Mesodermal cell (in vitro differentiated cells): Measurements from ENCODE around the gene C17orf107.
"Not testable (repeated sequence)": the region's sequence is repeated elsewhere in the genome, so short reads cannot be mapped to it uniquely, and the experiment has no call there.

Experiments used
- H3K27ac ChIP-seq: 2 replicates; pipeline ENCODE4 v1.7.0; 2013; ENCODE audit warnings: mild to moderate bottlenecking, low read depth, low read length, moderate library complexity; ENCODE audit not compliant: severe bottlenecking
- H3K36me3 ChIP-seq: 2 replicates; pipeline ENCODE4 v1.7.1; 2013; ENCODE audit warnings: mild to moderate bottlenecking, low read length, moderate library complexity; ENCODE audit not compliant: control insufficient read depth, insufficient read depth
- H3K4me1 ChIP-seq: one replicate; pipeline ENCODE4 v1.7.1; 2013; ENCODE audit warnings: mild to moderate bottlenecking, low read length; ENCODE audit not compliant: insufficient read depth, control insufficient read depth, poor library complexity, severe bottlenecking
- H3K4me3 ChIP-seq: 2 replicates; pipeline ENCODE4 v1.7.0; 2013; ENCODE audit warnings: low read length, control low read depth, mild to moderate bottlenecking; ENCODE audit not compliant: insufficient read depth, poor library complexity, severe bottlenecking; ENCODE audit errors: extremely low read depth
- H3K9me3 ChIP-seq: 2 replicates; pipeline ENCODE4 v1.7.1; 2013; ENCODE audit warnings: mild to moderate bottlenecking, low read length, moderate library complexity; ENCODE audit not compliant: control insufficient read depth
- WGBS, 2 experiments: methylation state at CpG; one replicate each; pipeline ENCODE4 v1.1.5; 2013; ENCODE audit warnings: missing lambda C conversion rate in 2 of 2; ENCODE audit not compliant: insufficient coverage in 2 of 2; 5-methylcytosine and 5-hydroxymethylcytosine counted together

Gene C17orf107

GRCh38 chr17:4920351-4921048, 21.2 kb downstream of the C17orf107 start:
- Histone ChIP-seq H3K4me3 (no peak overlapping the region), H3K36me3 (no peaks in the 10 kb centered on the region), H3K27ac (no peak overlapping the region), H3K4me1 (no peaks in the 10 kb centered on the region), H3K9me3 (no peaks in the 10 kb centered on the region)
- 99 to 100% methylated on average over 6 to 9 of the region's 10 CpGs for WGBS, 2 experiments

- Histone ChIP-seq H3K9me3 (no peaks in the 10 kb centered on the region), H3K27ac (no peak overlapping the region), H3K36me3 (no peaks in the 10 kb centered on the region), H3K4me1 (no peaks in the 10 kb centered on the region), H3K4me3 (no peak overlapping the region)
- WGBS, 2 experiments, result 79% methylated on average over 3 of the region's 4 CpGs; no CpG with 5 or more reads in 1 of the 2 experiments
Measured at GRCh38 chr17:4921320-4921719, 22.0 kb downstream of the C17orf107 start.

- not testable (repeated sequence) for H3K9me3 ChIP-seq, H3K27ac ChIP-seq, H3K4me3 ChIP-seq, H3K36me3 ChIP-seq, H3K4me1 ChIP-seq
- WGBS, 2 experiments, result 91% methylated on average over 20 to 23 of the region's 24 CpGs
Measured at GRCh38 chr17:4926577-4927335, 27.4 kb downstream of the C17orf107 start.

- Histone ChIP-seq H3K9me3 (no peaks in the 10 kb centered on the region), H3K4me3 (no peak overlapping the region), H3K27ac (no peak overlapping the region), H3K4me1 (no peaks in the 10 kb centered on the region), H3K36me3 (peaks cover 6% of the 10 kb centered on the region)
- WGBS, 2 experiments, result 92 to 98% methylated on average over 14 to 15 of the region's 18 CpGs
Measured at GRCh38 chr17:4928881-4929280, 29.5 kb downstream of the C17orf107 start.

- H3K4me3 ChIP-seq, result no peak within 1 kb of the TSS
- 97 to 98% methylated on average over 6 to 9 of the region's 14 CpGs for WGBS, 2 experiments
- peaks cover 25% of the 10 kb centered on the region for H3K36me3 ChIP-seq
- no peaks in the 10 kb centered on the region for H3K4me1 ChIP-seq
- no peak within 1 kb of the TSS for H3K27ac ChIP-seq
- no peaks in the 10 kb centered on the region for H3K9me3 ChIP-seq
Measured at GRCh38 chr17:4931963-4932362, 32.6 kb downstream of the C17orf107 start, which contains the start of gene GP1BA. TSS of gene GP1BA (plus strand) at chr17:4932277. CDS start at chr17:4932605, 328 bp downstream.

- Histone ChIP-seq H3K4me3 (no peak overlapping the region), H3K36me3 (peaks cover 33% of the 10 kb centered on the region), H3K27ac (no peak overlapping the region), H3K4me1 (no peaks in the 10 kb centered on the region), H3K9me3 (no peaks in the 10 kb centered on the region)
- 91 to 94% methylated on average over 12 of the region's 12 CpGs for WGBS, 2 experiments
Measured at GRCh38 chr17:4932756-4933155, 33.4 kb downstream of the C17orf107 start.

- Histone ChIP-seq H3K9me3 (no peaks in the 10 kb centered on the region), H3K4me3 (no peak overlapping the region), H3K36me3 (peaks cover 39% of the 10 kb centered on the region), H3K27ac (no peak overlapping the region), H3K4me1 (peaks cover 1% of the 10 kb centered on the region)
- WGBS, 2 experiments, result 96 to 100% methylated on average over 3 to 7 of the region's 16 CpGs
Measured at GRCh38 chr17:4933646-4934045, 34.3 kb downstream of the C17orf107 start.

GRCh38 chr17:4934173-4934979, 35.0 kb downstream of the C17orf107 start:
- Histone ChIP-seq H3K27ac (peak overlapping the region; percentile 37), H3K4me1 (peaks cover 5% of the 10 kb centered on the region), H3K9me3 (no peaks in the 10 kb centered on the region), H3K36me3 (peaks cover 39% of the 10 kb centered on the region), H3K4me3 (no peak overlapping the region)
- 45 to 67% methylated on average over 10 to 12 of the region's 14 CpGs for WGBS, 2 experiments

GRCh38 chr17:4935650-4936049, 36.3 kb downstream of the C17orf107 start:
- H3K9me3 ChIP-seq, result no peaks in the 10 kb centered on the region
- no peak overlapping the region for H3K27ac ChIP-seq

GRCh38 chr17:4936436-4936835, 37.1 kb downstream of the C17orf107 start:
- Histone ChIP-seq H3K4me1 (peaks cover 9% of the 10 kb centered on the region), H3K4me3 (no peak overlapping the region), H3K36me3 (peaks cover 35% of the 10 kb centered on the region), H3K27ac (no peak overlapping the region), H3K9me3 (no peaks in the 10 kb centered on the region)
- 96 to 97% methylated on average over 3 of the region's 3 CpGs for WGBS, 2 experiments

More at GRCh38 chr17:4935650-4936049, 36.3 kb downstream of the C17orf107 start:
- Histone ChIP-seq H3K4me3 (no peak overlapping the region), H3K4me1 (peaks cover 5% of the 10 kb centered on the region), H3K36me3 (peaks cover 39% of the 10 kb centered on the region)
